Heart left ventricle (tissue), 16 donors: ENCODE data around the gene HAO1. TPM values are rescaled to one million over a fixed set of nuclear protein-coding genes. Genes with fewer than 3 reads are reported as not detected.
A peak's percentile ranks its signal among the peaks of the same experiment; 100 is the strongest.

Experiments
- ATAC-seq, 4 donors: fragments of 200-7000 bp; cut with Tn5 transposase; one replicate each; pipeline ENCODE4 v1.9.1; 2020 to 2022; ENCODE audit warnings: moderate library complexity in 4 of 4, mild to moderate bottlenecking in 3 of 4, moderate number of reproducible peaks in 1 of 4
- DNase-seq, 5 donors: peaks; one replicate each; pipeline ENCODE4 v3.0.0-alpha.2; 2020
- H3K27ac ChIP-seq, 12 donors: fragments of 200-600 bp; sonication (generic) in 4 of 12; one replicate each; pipeline versions ENCODE4 v1.5.0 to v1.8.0; 2016 to 2022; ENCODE audit warnings: mild to moderate bottlenecking in 2 of 12
- H3K27me3 ChIP-seq, 9 donors: fragments of 200-600 bp; sonication (generic) in 2 of 9; one replicate each; pipeline versions ENCODE4 v1.5.1 to v1.8.0; 2016 to 2022; ENCODE audit warnings: mild to moderate bottlenecking in 3 of 9
- H3K36me3 ChIP-seq, 9 donors: fragments of 200-600 bp; sonication (generic) in 2 of 9; one replicate each; pipeline versions ENCODE4 v1.5.0 to v1.8.0; 2018 to 2022; ENCODE audit warnings: mild to moderate bottlenecking in 2 of 9
- H3K4me1 ChIP-seq, 12 donors: fragments of 200-600 bp; sonication (generic) in 4 of 12; one replicate each; pipeline versions ENCODE4 v1.5.0 to v1.8.0; 2016 to 2022; ENCODE audit warnings: mild to moderate bottlenecking in 3 of 12
- H3K4me3 ChIP-seq, 12 donors: fragments of 200-600 bp; sonication (generic) in 4 of 12; one replicate each; pipeline versions ENCODE4 v1.5.0 to v1.8.0; 2017 to 2022; ENCODE audit warnings: mild to moderate bottlenecking in 9 of 12, moderate library complexity in 4 of 12
- H3K9me3 ChIP-seq, 12 donors: fragments of 200-600 bp; sonication (generic) in 4 of 12; one replicate each; pipeline versions ENCODE4 v1.5.0 to v1.8.0; 2016 to 2022; ENCODE audit warnings: mild to moderate bottlenecking in 1 of 12
- POLR2A ChIP-seq, 2 donors: fragments of 450-650 bp; IDR thresholded peaks; one replicate each; pipeline ENCODE4 v1.6.1; 2017; ENCODE audit warnings: antibody characterized with exemption in 2 of 2, mild to moderate bottlenecking in 2 of 2, moderate library complexity in 2 of 2
- WGBS, 4 donors: extraction: QIAGEN DNeasy Blood & Tissue Kit in 2 of 4; methylation state at CpG; one replicate each; pipeline versions ENCODE4 v1.1.5 to v1.1.7; 2013 to 2018; 5-methylcytosine and 5-hydroxymethylcytosine counted together
- intact Hi-C, 10 donors: fragments of 100-400 bp; cut with DNase I; formaldehyde crosslinking; loops; one replicate each; pipeline versions ENCODE4 v1.11.1 to v1.14.2; 2022
- polyA plus RNA-seq, 2 donors: library from polyadenylated mRNA; stranded (reverse); fragments of 200-250 nt; gene quantifications; one replicate each; pipeline ENCODE4 v1.2.3, GENCODE V29; 2013
- total RNA-seq, 9 donors: library from RNA; depleted of rRNA in 2 of 9; stranded (reverse); fragments of >200 nt in 2 of 9; fragmentation: NEBNext Ultra II Directional in 3 of 9; extraction: Animal tissue kit (Norgen Biotek cat#: 25700) in 3 of 9; gene quantifications; one replicate each; pipeline versions ENCODE4 v1.1.0 to v1.2.4, GENCODE V29; 2016 to 2023
- TF ChIP-seq, protein P1 (sequence below), 12 donors: fragments of 200-600 bp; sonication (generic) in 4 of 12; IDR thresholded peaks; one replicate each; pipeline versions ENCODE4 v1.5.0 to v1.8.0; 2018 to 2022; ENCODE audit warnings: antibody characterized with exemption in 12 of 12, mild to moderate bottlenecking in 5 of 12
- donor health status: ischemic (EF 13 %, LVEDD 7.1; RV severe dilation, severe dysfunction).
- donor health status: healthy with polysubstance abuse.
- donor health status: DM: no; HTN: yes; CAD: no.
- donor health status: DM: no; HTN: no; CAD: no.
- donor health status: ischemic (EF 25% LVEDD 6.9; RV normal size, moderate dysfunction).
- donor health status: ischemic (EF 25% LVEDD 5.7; RV mildly dilated, moderate dysfunction).
- donor health status: healthy.
- donor health status: DM: yes; HTN: yes; CAD: no.
- donor health status: ischemic (EF 35%, LVEDD 5.7; RV mildly dilated, moderate dysfunction).
- donor health status: nonischemic (EF 11% LVEDD 7.7; RV severe dilation, severe dysfunction).
- donor health status: DM: yes; HTN: yes; CAD: no.
- donor health status: PGD.
- donor health status: ischemic (EF 29% LVEDD 5.4; RV normal size, mild dysfunction).
- donor health status: nonischemic (EF 23%, LVEDD 6.1; RV moderate dilation, normal function).

Gene HAO1
- total and polyA plus RNA-seq, 11 donors: 0.17 TPM; not detected in 10

DNA sequence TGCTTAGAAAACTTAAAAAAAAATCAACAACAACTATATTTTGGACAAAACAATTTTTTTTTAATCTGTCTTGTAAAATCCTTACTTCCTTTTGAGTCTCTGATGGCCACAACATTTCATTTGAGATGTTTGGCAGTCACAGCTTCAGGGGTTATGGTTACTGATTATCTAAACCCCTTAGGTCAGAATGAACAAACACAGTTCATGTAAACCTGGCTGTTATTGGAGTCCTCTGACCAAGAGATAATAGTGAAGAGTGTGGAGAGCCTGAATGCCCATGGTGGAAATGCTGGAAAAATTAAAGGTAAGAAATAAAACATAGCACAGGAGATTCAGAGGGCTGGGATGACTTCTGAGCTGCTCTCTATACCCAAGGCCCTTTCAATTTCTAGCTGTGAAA, 41.1 kb upstream of the HAO1 start:
- TF ChIP-seq POLR2A (IDR thresholded peaks at IDR 0.05): no peak
- TF ChIP-seq, protein P1, sequence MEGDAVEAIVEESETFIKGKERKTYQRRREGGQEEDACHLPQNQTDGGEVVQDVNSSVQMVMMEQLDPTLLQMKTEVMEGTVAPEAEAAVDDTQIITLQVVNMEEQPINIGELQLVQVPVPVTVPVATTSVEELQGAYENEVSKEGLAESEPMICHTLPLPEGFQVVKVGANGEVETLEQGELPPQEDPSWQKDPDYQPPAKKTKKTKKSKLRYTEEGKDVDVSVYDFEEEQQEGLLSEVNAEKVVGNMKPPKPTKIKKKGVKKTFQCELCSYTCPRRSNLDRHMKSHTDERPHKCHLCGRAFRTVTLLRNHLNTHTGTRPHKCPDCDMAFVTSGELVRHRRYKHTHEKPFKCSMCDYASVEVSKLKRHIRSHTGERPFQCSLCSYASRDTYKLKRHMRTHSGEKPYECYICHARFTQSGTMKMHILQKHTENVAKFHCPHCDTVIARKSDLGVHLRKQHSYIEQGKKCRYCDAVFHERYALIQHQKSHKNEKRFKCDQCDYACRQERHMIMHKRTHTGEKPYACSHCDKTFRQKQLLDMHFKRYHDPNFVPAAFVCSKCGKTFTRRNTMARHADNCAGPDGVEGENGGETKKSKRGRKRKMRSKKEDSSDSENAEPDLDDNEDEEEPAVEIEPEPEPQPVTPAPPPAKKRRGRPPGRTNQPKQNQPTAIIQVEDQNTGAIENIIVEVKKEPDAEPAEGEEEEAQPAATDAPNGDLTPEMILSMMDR (IDR thresholded peaks at IDR 0.05): no peak
- no peak overlapping the region for H3K27ac ChIP-seq
- H3K27me3 ChIP-seq: no peaks in the 10 kb centered on the region
- H3K36me3 ChIP-seq: peaks cover 0 to 92% (median 37%) of the 10 kb centered on the region in 9 donors
- peaks cover 0 to 8% (median 0%) of the 10 kb centered on the region in 12 donors for H3K4me1 ChIP-seq
- H3K9me3 ChIP-seq: no peaks in the 10 kb centered on the region
- ATAC-seq (no peak), DNase-seq (no peak)
- H3K4me3 ChIP-seq: no peak overlapping the region
- intact Hi-C loops: no loop called here

DNA sequence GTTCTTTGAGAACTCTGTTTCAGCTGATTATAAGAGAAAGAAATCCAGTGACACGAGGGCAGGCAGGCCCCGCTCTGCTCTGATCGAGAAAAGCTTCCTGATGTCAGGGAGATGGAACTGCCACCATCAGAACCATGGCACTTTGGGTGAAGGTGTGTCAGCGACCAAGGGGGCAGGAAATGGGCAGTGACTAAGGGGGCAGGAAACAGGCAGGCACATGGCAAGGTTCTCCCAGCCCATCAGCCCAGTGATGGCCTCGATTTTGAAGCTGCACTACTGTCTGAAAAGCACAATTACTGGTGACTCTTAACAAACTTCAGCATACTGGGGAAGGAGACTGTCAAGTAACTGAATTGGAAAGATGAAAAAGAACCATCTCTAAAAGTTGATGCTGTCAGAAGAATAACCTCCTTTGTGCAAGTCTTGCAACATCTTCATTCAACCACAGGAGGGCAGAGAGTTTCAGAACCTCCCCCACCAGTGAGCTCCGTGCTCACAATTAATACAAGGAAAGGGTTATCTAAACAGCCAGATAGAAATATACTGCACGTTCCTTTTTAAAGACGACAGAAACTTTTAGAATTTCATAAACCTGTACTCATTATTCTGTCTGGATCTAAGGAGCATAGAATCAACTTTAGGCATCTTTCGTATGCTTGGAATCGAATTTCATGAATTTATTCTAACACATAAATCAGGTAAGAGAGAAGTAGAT, 40.2 kb upstream of the HAO1 start:
- no peak for DNase-seq
- Histone ChIP-seq H3K4me1 (peaks cover 0 to 8% (median 0%) of the 10 kb centered on the region in 12 donors), H3K27ac (no peak overlapping the region), H3K9me3 (no peaks in the 10 kb centered on the region), H3K4me3 (no peak overlapping the region), H3K27me3 (no peaks in the 10 kb centered on the region), H3K36me3 (peaks cover 0 to 84% (median 36%) of the 10 kb centered on the region in 9 donors)
- ATAC-seq: peak in 2 of 4 donors; percentile 41 to 48
- intact Hi-C loops: no loop called here
- WGBS, 4 donors: 63 to 69% (median 67%) methylated on average over 10 of the region's 10 CpGs
- TF ChIP-seq POLR2A (IDR thresholded peaks at IDR 0.05): no peak
- TF ChIP-seq, protein P1 (IDR thresholded peaks at IDR 0.05): peak; percentile 14 to 51 (median 30)

DNA sequence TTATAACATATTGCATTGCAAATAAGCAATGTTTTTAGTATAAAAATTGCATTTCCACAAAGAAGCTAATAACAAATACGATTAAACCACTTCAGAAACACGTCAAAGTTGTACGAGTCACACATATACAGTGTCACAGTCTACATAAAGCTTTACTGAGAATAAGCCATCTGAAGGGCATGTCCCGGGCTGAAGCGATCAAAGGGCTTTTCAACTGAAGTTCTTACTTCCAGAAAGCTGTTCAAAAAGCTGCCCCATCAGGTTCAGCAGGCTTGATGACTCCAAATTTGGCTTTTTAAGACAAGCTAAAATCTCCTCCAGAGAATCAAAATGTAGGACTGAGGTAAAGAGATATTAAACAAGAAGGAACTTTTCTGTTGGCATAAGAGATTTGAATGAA, 37.5 kb upstream of the HAO1 start:
- H3K27me3 ChIP-seq: no peaks in the 10 kb centered on the region
- no peak overlapping the region for H3K27ac ChIP-seq
- TF ChIP-seq, protein P1 (IDR thresholded peaks at IDR 0.05): no peak
- TF ChIP-seq POLR2A (IDR thresholded peaks at IDR 0.05): no peak
- peaks cover 0 to 56% (median 23%) of the 10 kb centered on the region in 9 donors for H3K36me3 ChIP-seq
- intact Hi-C loops: no loop called here
- no peak overlapping the region for H3K4me3 ChIP-seq
- 92 to 95% (median 94%) methylated on average over 5 of the region's 5 CpGs for WGBS, 4 donors
- ATAC-seq (no peak), DNase-seq (no peak)
- no peaks in the 10 kb centered on the region for H3K4me1 ChIP-seq
- H3K9me3 ChIP-seq: no peaks in the 10 kb centered on the region

DNA sequence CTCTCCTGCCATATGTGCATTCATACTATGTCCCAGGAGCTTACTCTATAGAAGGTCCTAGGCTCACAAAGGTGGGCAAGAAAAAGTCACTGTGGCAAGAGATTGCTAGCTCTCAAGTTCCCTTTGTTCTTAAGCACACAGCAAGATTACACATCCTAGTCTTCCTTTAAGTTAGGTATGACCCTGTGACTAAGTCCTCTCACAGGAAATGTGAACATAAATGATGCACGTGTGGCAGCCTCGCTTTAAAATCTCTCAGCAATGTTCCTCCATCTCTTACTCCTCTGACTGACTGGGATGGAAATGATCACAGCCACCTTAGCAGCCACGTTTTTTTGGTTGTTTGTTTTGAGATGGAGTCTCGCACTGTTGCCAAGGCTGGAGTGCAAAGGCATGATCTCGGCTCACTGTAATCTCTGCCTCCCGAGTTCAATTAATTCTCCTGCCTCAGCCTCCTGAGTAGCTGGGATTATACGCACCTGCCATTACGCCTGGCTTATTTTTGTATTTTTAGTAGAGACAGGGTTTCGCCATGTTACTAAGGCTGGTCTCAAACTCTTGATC, 35.7 kb upstream of the HAO1 start:
- TF ChIP-seq, protein P1 (IDR thresholded peaks at IDR 0.05): no peak
- TF ChIP-seq POLR2A (IDR thresholded peaks at IDR 0.05): no peak
- intact Hi-C loops: no loop called here
- Histone ChIP-seq H3K27ac (no peak overlapping the region), H3K4me1 (no peaks in the 10 kb centered on the region), H3K4me3 (no peak overlapping the region), H3K36me3 (peaks cover 0 to 38% (median 5%) of the 10 kb centered on the region in 9 donors), H3K9me3 (no peaks in the 10 kb centered on the region), H3K27me3 (no peaks in the 10 kb centered on the region)
- DNase-seq: no peak
- no peak for ATAC-seq
- WGBS, 4 donors: 71 to 77% (median 73%) methylated on average over 9 of the region's 9 CpGs
